H9 (cell line): ENCODE data around the gene GSKIP. TPM values are rescaled to one million over a fixed set of nuclear protein-coding genes. Genes with fewer than 3 reads are reported as not detected.

Experiments used
- DNase-seq: peaks from one replicate; pipeline ENCODE4 v3.0.0-alpha.2; 2017
- H2AFZ ChIP-seq: one replicate; pipeline ENCODE4 v1.6.1; 2013; ENCODE audit warnings: mild to moderate bottlenecking, low read length, control low read depth, moderate library complexity
- H2AK5ac ChIP-seq: 2 replicates; pipeline ENCODE4 v1.6.1; 2013; ENCODE audit warnings: low read length, control low read depth, mixed read lengths; ENCODE audit not compliant: insufficient read length
- H2BK120ac ChIP-seq: one replicate; pipeline ENCODE4 v1.6.1; 2013; ENCODE audit warnings: low read depth, mild to moderate bottlenecking, low read length, control low read depth, inconsistent platforms; ENCODE audit not compliant: poor library complexity, severe bottlenecking
- H2BK12ac ChIP-seq: 2 replicates; pipeline ENCODE4 v1.6.1; 2013; ENCODE audit warnings: low read length, control low read depth, mixed read lengths, low read depth; ENCODE audit not compliant: insufficient read length
- H2BK15ac ChIP-seq: 2 replicates; pipeline ENCODE4 v1.6.1; 2013; ENCODE audit warnings: low read depth, low read length, control low read depth
- H2BK20ac ChIP-seq: one replicate; pipeline ENCODE4 v1.6.1; 2013; ENCODE audit warnings: low read depth, mild to moderate bottlenecking, low read length, control low read depth, inconsistent platforms; ENCODE audit not compliant: poor library complexity, severe bottlenecking
- H2BK5ac ChIP-seq: 2 replicates; pipeline ENCODE4 v1.6.1; 2013; ENCODE audit warnings: low read length, control low read depth, mixed read lengths; ENCODE audit not compliant: insufficient read length
- H3K14ac ChIP-seq: 2 replicates; pipeline ENCODE4 v1.6.1; 2013; ENCODE audit warnings: low read length, control low read depth; ENCODE audit not compliant: insufficient read depth
- H3K18ac ChIP-seq: 2 replicates; pipeline ENCODE4 v1.6.1; 2013; ENCODE audit warnings: low read depth, mild to moderate bottlenecking, mixed read lengths, low read length, control low read depth; ENCODE audit not compliant: insufficient read length
- H3K23ac ChIP-seq: 2 replicates; pipeline ENCODE4 v1.6.1; 2013; ENCODE audit warnings: low read length, control low read depth, mixed read lengths, low read depth; ENCODE audit not compliant: insufficient read length
- H3K23me2 ChIP-seq: 2 replicates; pipeline ENCODE4 v1.6.1; 2013; ENCODE audit warnings: low read depth, mild to moderate bottlenecking, mixed read lengths, low read length, control low read depth; ENCODE audit not compliant: insufficient read length, poor library complexity, severe bottlenecking
- H3K27ac ChIP-seq: 2 replicates; pipeline ENCODE4 v1.5.1; 2013; ENCODE audit warnings: low read length, control low read depth, mixed read lengths, low read depth; ENCODE audit not compliant: insufficient read length
- H3K27me3 ChIP-seq: 2 replicates; pipeline ENCODE4 v1.6.1; 2013; ENCODE audit warnings: low read length, control low read depth, inconsistent platforms; ENCODE audit not compliant: insufficient read depth
- H3K4ac ChIP-seq: 2 replicates; pipeline ENCODE4 v1.6.1; 2013; ENCODE audit warnings: low read depth, mild to moderate bottlenecking, control low read depth, inconsistent platforms, low read length, moderate library complexity
- H3K4me1 ChIP-seq: 2 replicates; pipeline ENCODE4 v1.6.1; 2013; ENCODE audit warnings: low read length, control low read depth, inconsistent platforms; ENCODE audit not compliant: insufficient read depth
- H3K4me2 ChIP-seq: 2 replicates; pipeline ENCODE4 v1.6.1; 2013; ENCODE audit warnings: low read length, control low read depth, mixed read lengths; ENCODE audit not compliant: insufficient read length, insufficient read depth
- H3K56ac ChIP-seq: 2 replicates; pipeline ENCODE4 v1.6.1; 2013; ENCODE audit warnings: low read depth, mild to moderate bottlenecking, mixed read lengths, low read length, control low read depth; ENCODE audit not compliant: insufficient read length
- H3K79me1 ChIP-seq: 2 replicates; pipeline ENCODE4 v1.6.1; 2013; ENCODE audit warnings: low read depth, mild to moderate bottlenecking, moderate library complexity, low read length, control low read depth, inconsistent platforms; ENCODE audit not compliant: insufficient read depth, poor library complexity, severe bottlenecking
- H3K79me2 ChIP-seq: 2 replicates; pipeline ENCODE4 v1.6.1; 2013; ENCODE audit warnings: low read length, control low read depth, inconsistent platforms; ENCODE audit not compliant: insufficient read depth
- H3K9ac ChIP-seq: 2 replicates; pipeline ENCODE4 v1.6.1; 2013; ENCODE audit warnings: low read length, control low read depth, mixed read lengths; ENCODE audit not compliant: insufficient read length; ENCODE audit errors: extremely low read depth
- H3K9me3 ChIP-seq: one replicate; pipeline ENCODE4 v1.6.1; 2013; ENCODE audit warnings: low read depth, low read length, inconsistent platforms; ENCODE audit not compliant: control insufficient read depth
- H3T11ph ChIP-seq: one replicate; pipeline ENCODE4 v1.6.1; 2013; ENCODE audit warnings: mild to moderate bottlenecking, low read length, control low read depth, inconsistent platforms
- H4K20me1 ChIP-seq: one replicate; pipeline ENCODE4 v1.6.1; 2013; ENCODE audit not compliant: control insufficient read depth, insufficient read length, insufficient read depth
- H4K5ac ChIP-seq: 2 replicates; pipeline ENCODE4 v1.6.1; 2013; ENCODE audit warnings: low read depth, mild to moderate bottlenecking, mixed read lengths, low read length, control low read depth; ENCODE audit not compliant: insufficient read length
- H4K8ac ChIP-seq: replicated peaks from 2 replicates; pipeline ENCODE4 v1.6.1; 2013; ENCODE audit warnings: low read length, control low read depth, mixed read lengths, low read depth; ENCODE audit not compliant: insufficient read length
- H4K91ac ChIP-seq: 2 replicates; pipeline ENCODE4 v1.6.1; 2013; ENCODE audit warnings: low read depth, mild to moderate bottlenecking, moderate library complexity, mixed read lengths, low read length, control low read depth; ENCODE audit not compliant: insufficient read length
- H3K27ac Mint-ChIP-seq, 3 experiments: 2 replicates in 2 of 3; 3 replicates in 1 of 3; pipeline ENCODE4 v1.8.0; 2020 to 2021; ENCODE audit warnings: mixed read lengths in 3 of 3, mild to moderate bottlenecking in 1 of 3, moderate library complexity in 1 of 3
- H3K27me3 Mint-ChIP-seq: 2 replicates; pipeline ENCODE4 v1.8.0; 2021; ENCODE audit warnings: low read depth, mild to moderate bottlenecking, moderate library complexity, mixed read lengths
- H3K36me3 Mint-ChIP-seq, 3 experiments: 2 replicates in 2 of 3; 3 replicates in 1 of 3; pipeline ENCODE4 v1.8.0; 2020 to 2021; ENCODE audit warnings: low read depth in 3 of 3, mixed read lengths in 3 of 3; ENCODE audit not compliant: insufficient read depth in 1 of 3
- H3K4me1 Mint-ChIP-seq, 2 experiments: 2 replicates each; pipeline ENCODE4 v1.8.0; 2020; ENCODE audit warnings: mixed read lengths in 2 of 2
- H3K4me3 Mint-ChIP-seq, 2 experiments: 2 replicates in 1 of 2; 3 replicates in 1 of 2; pipeline ENCODE4 v1.8.0; 2020 to 2021; ENCODE audit warnings: mild to moderate bottlenecking in 2 of 2, mixed read lengths in 2 of 2, moderate library complexity in 1 of 2
- H3K9me3 Mint-ChIP-seq, 2 experiments: 2 replicates in 1 of 2; 3 replicates in 1 of 2; pipeline ENCODE4 v1.8.0; 2020; ENCODE audit warnings: mild to moderate bottlenecking in 2 of 2, mixed read lengths in 2 of 2, moderate library complexity in 1 of 2
- CTCF ChIP-seq: fragments of 200-600 bp; sonication (generic); conservative IDR thresholded peaks from 3 replicates; pipeline ENCODE4 v1.8.0; 2021; ENCODE audit warnings: antibody characterized with exemption, mild to moderate bottlenecking
- WGBS: extraction: QIAGEN DNeasy Blood & Tissue Kit; methylation state at CpG from one replicate; pipeline ENCODE4 v1.1.7; 2013; ENCODE audit warnings: missing lambda C conversion rate, low lambda C conversion rate, mixed read lengths; ENCODE audit not compliant: insufficient read length; ENCODE audit errors: extremely low coverage; 5-methylcytosine and 5-hydroxymethylcytosine counted together
- total RNA-seq: library from RNA; stranded (reverse); gene quantifications from 2 replicates; pipeline ENCODE4 v1.2.1, GENCODE V29; 2021

Gene GSKIP
- total RNA-seq, 1 experiment from 2014 or later: 28.6 TPM

DNA sequence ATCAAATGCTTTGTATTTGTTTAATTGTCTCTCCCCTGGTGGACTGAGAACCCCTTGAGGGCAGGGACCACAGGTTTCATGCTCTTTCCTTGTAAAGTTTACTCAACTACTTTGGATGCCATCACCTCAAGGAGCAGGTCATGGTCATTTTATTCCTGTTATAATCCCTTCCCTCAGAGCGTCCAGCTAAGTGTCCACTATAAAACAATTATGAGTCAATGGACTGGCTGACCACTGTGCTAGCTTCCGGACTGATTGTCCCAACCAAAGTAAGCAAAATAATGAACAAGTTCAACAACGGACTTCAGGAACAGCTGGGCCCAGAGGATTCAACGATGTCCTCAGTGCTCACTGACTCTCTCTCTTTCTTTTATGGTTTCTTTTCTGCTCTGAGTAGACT, 46.8 kb downstream of the GSKIP start:
- H3K23me2 ChIP-seq: no peaks in the 10 kb centered on the region
- no peaks in the 10 kb centered on the region for H3K4me1 ChIP-seq
- H2AFZ ChIP-seq: no peak overlapping the region
- H4K5ac ChIP-seq: no peak overlapping the region
- no peak overlapping the region for H4K91ac ChIP-seq
- H3T11ph ChIP-seq: no peak overlapping the region
- WGBS: no CpG with 5 or more reads among the region's 4 CpGs
- no peak overlapping the region for H3K56ac ChIP-seq
- H3K4me2 ChIP-seq: no peak overlapping the region
- H2AK5ac ChIP-seq: no peak overlapping the region
- no peak overlapping the region for H2BK15ac ChIP-seq
- no peak overlapping the region for H2BK20ac ChIP-seq
- Mint-ChIP-seq H3K27ac (no peak overlapping the region), H3K27me3 (no peaks in the 10 kb centered on the region), H3K36me3 (no peaks in the 10 kb centered on the region), H3K9me3 (no peaks in the 10 kb centered on the region), H3K4me3 (no peak overlapping the region), H3K4me1 (peaks cover 0 to 5% of the 10 kb centered on the region in 2 experiments; a peak in 1 of 4 replicates)
- H3K27me3 ChIP-seq: no peaks in the 10 kb centered on the region
- H2BK12ac ChIP-seq: no peak overlapping the region
- H2BK5ac ChIP-seq: no peak overlapping the region
- no peak overlapping the region for H3K18ac ChIP-seq
- H3K79me2 ChIP-seq: no peaks in the 10 kb centered on the region
- H3K4ac ChIP-seq: no peak overlapping the region
- H4K8ac ChIP-seq: no peak overlapping the region
- no peak for DNase-seq
- H3K79me1 ChIP-seq: no peaks in the 10 kb centered on the region
- no peak overlapping the region for H2BK120ac ChIP-seq
- no peak for TF ChIP-seq CTCF
- no peaks in the 10 kb centered on the region for H3K9me3 ChIP-seq
- H3K23ac ChIP-seq: no peak overlapping the region
- H4K20me1 ChIP-seq: no peaks in the 10 kb centered on the region
- H3K14ac ChIP-seq: no peak overlapping the region
- no peak overlapping the region for H3K27ac ChIP-seq
- no peak overlapping the region for H3K9ac ChIP-seq
